H1 (cell line): ENCODE results near the gene SH2B2. TPM values are rescaled to one million over a fixed set of nuclear protein-coding genes. Genes with fewer than 3 reads are reported as not detected.
"Not testable (repeated sequence)": the region's sequence is repeated elsewhere in the genome, so short reads cannot be mapped to it uniquely, and the experiment has no call there.

Experiments used
- CTCF ChIA-PET: fragments of 300-600 bp; sonication (Branson Sonifier 250); formaldehyde crosslinking; loops from one replicate; lab custom pipeline; 2021; ENCODE audit not compliant: partially characterized antibody; lab: Charles Lee
- POLR2A ChIA-PET: fragments of 300-600 bp; sonication (Branson Sonifier 250); formaldehyde crosslinking; loops from one replicate; lab custom pipeline; 2021; ENCODE audit warnings: inconsistent platforms; ENCODE audit not compliant: partially characterized antibody; lab: Charles Lee
- DNase-seq, 2 experiments: peaks; one replicate each; pipeline versions ENCODE4 v3.0.0 to v3.0.0-alpha.2; 2010 to 2022; ENCODE audit warnings: low spot score in 2 of 2, low read depth in 1 of 2, mixed read lengths in 1 of 2
- FAIRE-seq: peaks from 2 replicates; lab custom pipeline; 2011; peaks lifted over from hg19 to GRCh38; lab: Jason Lieb, UNC
- H2AFZ ChIP-seq: 2 replicates; pipeline ENCODE4 v1.8.1; 2012; ENCODE audit warnings: low read length, inconsistent platforms
- H2AK5ac ChIP-seq: 2 replicates; pipeline ENCODE4 v1.6.1; 2013; ENCODE audit warnings: low read depth, low read length
- H2BK120ac ChIP-seq: replicated peaks from 2 replicates; pipeline ENCODE3; 2013; ENCODE audit warnings: low read depth, low read length, inconsistent platforms
- H2BK12ac ChIP-seq: 2 replicates; pipeline ENCODE4 v1.6.1; 2013; ENCODE audit warnings: low read depth, low read length
- H2BK15ac ChIP-seq: 2 replicates; pipeline ENCODE4 v1.6.1; 2013; ENCODE audit warnings: low read length
- H2BK20ac ChIP-seq: 2 replicates; pipeline ENCODE4 v1.6.1; 2013; ENCODE audit warnings: low read length
- H2BK5ac ChIP-seq: 2 replicates; pipeline ENCODE4 v1.6.1; 2013; ENCODE audit warnings: low read depth, low read length
- H3K14ac ChIP-seq: 2 replicates; pipeline ENCODE4 v1.6.1; 2013; ENCODE audit warnings: inconsistent platforms; ENCODE audit not compliant: insufficient read length
- H3K18ac ChIP-seq: 2 replicates; pipeline ENCODE4 v1.6.1; 2013; ENCODE audit warnings: low read length; ENCODE audit errors: extremely low read depth
- H3K23ac ChIP-seq: 2 replicates; pipeline ENCODE4 v1.6.1; 2013; ENCODE audit warnings: inconsistent platforms; ENCODE audit not compliant: insufficient read length
- H3K23me2 ChIP-seq: 2 replicates; pipeline ENCODE4 v1.6.1; 2013; ENCODE audit warnings: low read depth, low read length
- H3K27ac ChIP-seq: 2 replicates; pipeline ENCODE4 v1.6.1; 2011; ENCODE audit warnings: low read depth, low read length, inconsistent platforms
- H3K27me3 ChIP-seq, 4 experiments: replicated peaks in 1 of 4; 1 replicate in 1 of 4; 2 replicates in 3 of 4; pipeline versions ENCODE4 v1.6.1 to v1.8.1; 2011 to 2013; ENCODE audit warnings: low read length in 3 of 4, mild to moderate bottlenecking in 3 of 4, inconsistent platforms in 2 of 4, mixed read lengths in 2 of 4, moderate library complexity in 1 of 4; ENCODE audit not compliant: control insufficient read depth in 3 of 4, insufficient read depth in 3 of 4; ENCODE audit errors: extremely low read depth in 1 of 4
- H3K36me3 ChIP-seq, 4 experiments: 2 replicates each; pipeline versions ENCODE4 v1.6.1 to v1.8.1; 2011 to 2013; ENCODE audit warnings: mild to moderate bottlenecking in 4 of 4, low read length in 3 of 4, moderate library complexity in 2 of 4, control low read depth in 1 of 4, inconsistent platforms in 1 of 4; ENCODE audit not compliant: insufficient read depth in 4 of 4, control insufficient read depth in 2 of 4
- H3K4ac ChIP-seq: replicated peaks from 2 replicates; pipeline ENCODE3; 2013; ENCODE audit warnings: low read length, low read depth, mixed read lengths, inconsistent platforms; ENCODE audit not compliant: insufficient read length
- H3K4me1 ChIP-seq, 4 experiments: replicated peaks in 1 of 4; 1 replicate in 1 of 4; 2 replicates in 3 of 4; pipeline versions ENCODE4 v1.6.1 to v1.8.1; 2011 to 2013; ENCODE audit warnings: low read length in 3 of 4, inconsistent platforms in 2 of 4, mixed read lengths in 1 of 4; ENCODE audit not compliant: insufficient read depth in 4 of 4, control insufficient read depth in 3 of 4
- H3K4me2 ChIP-seq, 2 experiments: 2 replicates each; pipeline versions ENCODE4 v1.6.1 to v1.8.1; 2011 to 2013; ENCODE audit warnings: low read depth in 2 of 2, low read length in 2 of 2, control low read depth in 1 of 2, inconsistent platforms in 1 of 2, mild to moderate bottlenecking in 1 of 2; ENCODE audit not compliant: insufficient read depth in 1 of 2
- H3K4me3 ChIP-seq, 4 experiments: fragments of 200-600, 300-600 bp in 1 of 4; sonication (generic), shearing (Covaris generic), sonication (Bioruptor Twin) in 1 of 4; 2 replicates each; pipeline versions ENCODE4 v1.5.1 to v1.8.1; 2011 to 2016; ENCODE audit warnings: low read length in 4 of 4, low read depth in 3 of 4, control low read depth in 2 of 4, inconsistent platforms in 2 of 4, mild to moderate bottlenecking in 2 of 4, mixed read lengths in 1 of 4, moderate library complexity in 1 of 4; ENCODE audit not compliant: insufficient read depth in 2 of 4; ENCODE audit errors: extremely low read depth in 1 of 4
- H3K56ac ChIP-seq: replicated peaks from 2 replicates; pipeline ENCODE3; 2013; ENCODE audit warnings: low read depth, mild to moderate bottlenecking, mixed read lengths, low read length, inconsistent platforms; ENCODE audit not compliant: insufficient read length
- H3K79me1 ChIP-seq: 2 replicates; pipeline ENCODE4 v1.6.1; 2013; ENCODE audit warnings: low read depth, low read length, control low read depth
- H3K79me2 ChIP-seq, 2 experiments: 2 replicates each; pipeline versions ENCODE4 v1.6.1 to v1.8.1; 2012 to 2013; ENCODE audit warnings: low read length in 2 of 2, mild to moderate bottlenecking in 2 of 2, inconsistent platforms in 1 of 2; ENCODE audit not compliant: insufficient read depth in 2 of 2, control insufficient read depth in 1 of 2
- H3K9ac ChIP-seq, 4 experiments: replicated peaks in 1 of 4; 1 replicate in 1 of 4; 2 replicates in 3 of 4; pipeline versions ENCODE4 v1.6.1 to v1.8.1; 2011 to 2013; ENCODE audit warnings: low read depth in 3 of 4, low read length in 3 of 4, control low read depth in 2 of 4, mild to moderate bottlenecking in 2 of 4, moderate library complexity in 2 of 4, inconsistent platforms in 1 of 4; ENCODE audit errors: extremely low read depth in 1 of 4
- H3K9me3 ChIP-seq, 2 experiments: 2 replicates each; pipeline versions ENCODE4 v1.6.1 to v1.8.1; 2012 to 2013; ENCODE audit warnings: mild to moderate bottlenecking in 2 of 2, moderate library complexity in 2 of 2, control low read depth in 1 of 2, inconsistent platforms in 1 of 2, low read depth in 1 of 2, low read length in 1 of 2, mixed read lengths in 1 of 2; ENCODE audit not compliant: insufficient read depth in 2 of 2
- H4K20me1 ChIP-seq, 2 experiments: replicated peaks in 1 of 2; 2 replicates each; pipeline versions ENCODE3 to v1.8.1; 2011 to 2013; ENCODE audit warnings: inconsistent platforms in 2 of 2, low read length in 2 of 2, mild to moderate bottlenecking in 1 of 2; ENCODE audit not compliant: insufficient read depth in 2 of 2, control insufficient read depth in 1 of 2
- H4K5ac ChIP-seq: 2 replicates; pipeline ENCODE4 v1.6.1; 2013; ENCODE audit warnings: low read length, low read depth, mixed read lengths, inconsistent platforms; ENCODE audit not compliant: insufficient read length
- H4K8ac ChIP-seq: 2 replicates; pipeline ENCODE4 v1.8.0; 2013; ENCODE audit warnings: mild to moderate bottlenecking, moderate library complexity, low read length, inconsistent platforms; ENCODE audit not compliant: insufficient read depth; ENCODE audit errors: extremely low read depth
- H4K91ac ChIP-seq: replicated peaks from 2 replicates; pipeline ENCODE3; 2013; ENCODE audit warnings: low read length, mixed read lengths, inconsistent platforms; ENCODE audit not compliant: insufficient read length
- WGBS, 2 experiments: shearing (Covaris generic) in 1 of 2; methylation state at CpG; one replicate each; pipeline versions ENCODE4 v1.1.6 to v1.1.7; 2013 to 2015; ENCODE audit warnings: low lambda C conversion rate in 2 of 2, mixed read lengths in 2 of 2, inconsistent platforms in 1 of 2, low coverage in 1 of 2, missing lambda C conversion rate in 1 of 2; ENCODE audit not compliant: insufficient replicate concordance in 2 of 2, insufficient coverage in 1 of 2, insufficient read length in 1 of 2; ENCODE audit errors: extremely low coverage in 1 of 2, missing lambda C conversion rate in 1 of 2; 5-methylcytosine and 5-hydroxymethylcytosine counted together
- polyA plus RNA-seq, 7 experiments: library from polyadenylated mRNA; depleted of rRNA in 3 of 7; stranded (reverse) in 5 of 7; unstranded in 2 of 7; fragments of >200 nt in 5 of 7; fragments of 200-250 nt in 2 of 7; gene quantifications; 1 replicate in 5 of 7; 2 replicates in 1 of 7; 4 replicates in 1 of 7; pipeline versions ENCODE4 v1.2.1 to v1.2.3, GENCODE V29; 2011 to 2013; ENCODE audit warnings: missing spikeins in 2 of 7, mixed read lengths in 2 of 7
- total RNA-seq: library from RNA; stranded (reverse); fragmentation: NEBNext Ultra II Directional; extraction: Animal tissue kit (Norgen Biotek cat#: 25700); gene quantifications from 2 replicates; pipeline ENCODE4 v1.2.1, GENCODE V29; 2021

Gene SH2B2
- total and polyA plus RNA-seq, 2 of the 8 experiments (the other 6 are each of a cell fraction or from before 2014, with no cell fraction given), result 11.5 to 18.7 TPM

GRCh38 chr7:102325106-102325505 lies 38.4 kb downstream of the SH2B2 start:
- H3K23me2 ChIP-seq, H4K8ac ChIP-seq, H3K4me3 ChIP-seq, H3K9ac ChIP-seq, H3K4ac ChIP-seq, H3K4me2 ChIP-seq, H3K36me3 ChIP-seq, H2AFZ ChIP-seq, H3K79me2 ChIP-seq, H4K91ac ChIP-seq, H2BK20ac ChIP-seq, H2BK12ac ChIP-seq, H3K79me1 ChIP-seq, H2BK15ac ChIP-seq, FAIRE-seq, H3K9me3 ChIP-seq, POLR2A ChIA-PET, H3K14ac ChIP-seq, H2BK120ac ChIP-seq, H3K18ac ChIP-seq, H3K27me3 ChIP-seq, H4K5ac ChIP-seq, H4K20me1 ChIP-seq, H3K27ac ChIP-seq, H2AK5ac ChIP-seq, H3K56ac ChIP-seq, H2BK5ac ChIP-seq, H3K23ac ChIP-seq, H3K4me1 ChIP-seq: not testable (repeated sequence)
- CTCF ChIA-PET, result interaction anchor here (1.3 kb wide), 1 partner anchor 23 kb away, joined by 4 read pairs; no protein-coding TSS in a partner anchor
- DNase-seq, result peak in 1 of 2 experiments; percentile 20
- 88% methylated on average over 11 of the region's 11 CpGs; no CpG with 5 or more reads in 1 of the 2 experiments for WGBS, 2 experiments
